ENCODE data around the gene ZBTB46.

Gene ZBTB46

DNA sequence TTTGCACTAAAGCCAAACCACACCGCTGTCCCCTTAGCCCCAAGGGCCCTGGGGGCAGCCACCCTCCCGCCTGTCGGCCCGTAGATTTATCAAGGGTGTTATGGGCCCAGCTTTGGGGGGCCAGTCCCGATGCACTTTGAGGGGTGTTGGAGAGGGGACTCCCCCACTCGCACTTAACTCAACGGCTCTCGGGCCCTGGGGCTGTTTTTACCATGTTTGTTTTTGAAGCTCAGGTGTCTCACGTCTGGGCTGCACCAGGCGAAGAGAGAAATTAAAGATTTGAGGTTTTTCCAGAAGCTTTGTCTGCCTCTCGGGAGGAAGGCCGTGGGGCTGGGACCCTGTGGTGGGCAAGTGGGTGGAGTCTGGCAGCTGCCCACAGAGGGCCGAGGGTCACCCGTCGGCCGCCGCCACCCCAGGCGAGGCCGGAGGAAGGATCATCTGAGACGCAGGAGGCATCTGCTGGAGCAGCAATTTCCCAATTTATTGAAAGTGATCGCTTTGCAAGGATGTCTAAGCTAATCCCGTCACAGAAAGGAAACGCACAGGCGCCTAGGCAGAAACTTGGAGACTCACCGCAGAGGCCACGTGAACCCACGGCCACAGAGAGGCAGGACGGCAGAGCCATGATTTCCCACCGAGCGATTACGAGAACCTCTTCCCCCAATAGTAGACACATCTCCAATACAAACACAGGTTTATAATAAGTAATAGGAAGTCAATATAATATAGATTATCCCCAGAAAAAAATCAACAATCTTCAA, 87.7 kb downstream of the ZBTB46 start:
- Histone ChIP-seq H4K20me1 (ENCODE audit: insufficient read depth, low read length, poor library complexity, severe bottlenecking) (peaks cover 24% of the 10 kb centered on the region), H3K79me2 (ENCODE audit: insufficient read depth, low read length) (peaks cover 24% of the 10 kb centered on the region), H3K4me3 (ENCODE audit: low read length, poor library complexity, severe bottlenecking) (no peak overlapping the region), H3K9ac (ENCODE audit: low read depth, low read length, poor library complexity, severe bottlenecking) (no peak overlapping the region), H3K9me2 (replicated peaks; ENCODE audit: low read depth, low read length) (no peaks in the 10 kb centered on the region), H3K36me3 (ENCODE audit: insufficient read depth, low read length) (peaks cover 13% of the 10 kb centered on the region; the same call in 1 of the 2 replicates), H3K4me1 (ENCODE audit: insufficient read depth, low read length, poor library complexity, severe bottlenecking) (peaks cover 12% of the 10 kb centered on the region), H3F3A (ENCODE audit: low read depth) (0 out of 2 replicates have a peak, but pooled peaks cover 7% of the 10 kb centered on the region), H3K9me3 (ENCODE audit: insufficient read depth, low read depth, low read length) (no peaks in the 10 kb centered on the region), H3K4me2 (ENCODE audit: low read depth, low read length, poor library complexity, severe bottlenecking) (no peak overlapping the region), H3K27me3 (ENCODE audit: insufficient read depth, low read length, poor library complexity, severe bottlenecking) (no peaks in the 10 kb centered on the region), H2AFZ (ENCODE audit: low read length) (no peak overlapping the region)
- TF ChIP-seq, protein P1, sequence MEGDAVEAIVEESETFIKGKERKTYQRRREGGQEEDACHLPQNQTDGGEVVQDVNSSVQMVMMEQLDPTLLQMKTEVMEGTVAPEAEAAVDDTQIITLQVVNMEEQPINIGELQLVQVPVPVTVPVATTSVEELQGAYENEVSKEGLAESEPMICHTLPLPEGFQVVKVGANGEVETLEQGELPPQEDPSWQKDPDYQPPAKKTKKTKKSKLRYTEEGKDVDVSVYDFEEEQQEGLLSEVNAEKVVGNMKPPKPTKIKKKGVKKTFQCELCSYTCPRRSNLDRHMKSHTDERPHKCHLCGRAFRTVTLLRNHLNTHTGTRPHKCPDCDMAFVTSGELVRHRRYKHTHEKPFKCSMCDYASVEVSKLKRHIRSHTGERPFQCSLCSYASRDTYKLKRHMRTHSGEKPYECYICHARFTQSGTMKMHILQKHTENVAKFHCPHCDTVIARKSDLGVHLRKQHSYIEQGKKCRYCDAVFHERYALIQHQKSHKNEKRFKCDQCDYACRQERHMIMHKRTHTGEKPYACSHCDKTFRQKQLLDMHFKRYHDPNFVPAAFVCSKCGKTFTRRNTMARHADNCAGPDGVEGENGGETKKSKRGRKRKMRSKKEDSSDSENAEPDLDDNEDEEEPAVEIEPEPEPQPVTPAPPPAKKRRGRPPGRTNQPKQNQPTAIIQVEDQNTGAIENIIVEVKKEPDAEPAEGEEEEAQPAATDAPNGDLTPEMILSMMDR (conservative IDR thresholded peaks at IDR 0.05; ENCODE audit: low read length): no peak
- TF ChIP-seq EZH2phosphoT487 (IDR thresholded peaks at IDR 0.05; ENCODE audit: borderline replicate concordance): no peak

GRCh38 chr20:63742381-63743024, 88.6 kb downstream of the ZBTB46 start:
- Histone ChIP-seq H3K36me3 (ENCODE audit: insufficient read depth, low read length) (peaks cover 13% of the 10 kb centered on the region; the same call in 1 of the 2 replicates), H3K79me2 (ENCODE audit: insufficient read depth, low read length) (peaks cover 31% of the 10 kb centered on the region), H3K27me3 (ENCODE audit: insufficient read depth, low read length, poor library complexity, severe bottlenecking) (no peaks in the 10 kb centered on the region), H3K4me3 (ENCODE audit: low read length, poor library complexity, severe bottlenecking) (no peak overlapping the region), H3F3A (ENCODE audit: low read depth) (0 out of 2 replicates have a peak, but pooled peaks cover 7% of the 10 kb centered on the region), H3K9me2 (replicated peaks; ENCODE audit: low read depth, low read length) (no peaks in the 10 kb centered on the region), H3K9ac (ENCODE audit: low read depth, low read length, poor library complexity, severe bottlenecking) (no peak overlapping the region), H3K4me2 (ENCODE audit: low read depth, low read length, poor library complexity, severe bottlenecking) (no peak overlapping the region), H3K9me3 (ENCODE audit: insufficient read depth, low read depth, low read length) (no peaks in the 10 kb centered on the region), H2AFZ (ENCODE audit: low read length) (no peak overlapping the region), H3K4me1 (ENCODE audit: insufficient read depth, low read length, poor library complexity, severe bottlenecking) (peaks cover 17% of the 10 kb centered on the region), H4K20me1 (ENCODE audit: insufficient read depth, low read length, poor library complexity, severe bottlenecking) (peaks cover 29% of the 10 kb centered on the region)
- no peak for TF ChIP-seq EZH2phosphoT487 (IDR thresholded peaks at IDR 0.05; ENCODE audit: borderline replicate concordance)
- TF ChIP-seq, protein P1 (conservative IDR thresholded peaks at IDR 0.05; ENCODE audit: low read length): no peak

- TF ChIP-seq EZH2phosphoT487 (IDR thresholded peaks at IDR 0.05; ENCODE audit: borderline replicate concordance): no peak
- TF ChIP-seq, protein P1 (conservative IDR thresholded peaks at IDR 0.05; ENCODE audit: low read length): no peak
- 0 out of 2 replicates have a peak, but pooled peaks cover 7% of the 10 kb centered on the region for H3F3A ChIP-seq (ENCODE audit: low read depth)
- H3K9ac ChIP-seq (ENCODE audit: low read depth, low read length, poor library complexity, severe bottlenecking): peak overlapping the region; percentile 92
- H3K9me2 ChIP-seq (replicated peaks; ENCODE audit: low read depth, low read length): no peaks in the 10 kb centered on the region
- H2AFZ ChIP-seq (ENCODE audit: low read length): no peak overlapping the region
- H3K79me2 ChIP-seq (ENCODE audit: insufficient read depth, low read length): peaks cover 36% of the 10 kb centered on the region
- H3K9me3 ChIP-seq (ENCODE audit: insufficient read depth, low read depth, low read length): no peaks in the 10 kb centered on the region
- peaks cover 13% of the 10 kb centered on the region; the same call in 1 of the 2 replicates for H3K36me3 ChIP-seq (ENCODE audit: insufficient read depth, low read length)
- peaks cover 23% of the 10 kb centered on the region for H3K4me1 ChIP-seq (ENCODE audit: insufficient read depth, low read length, poor library complexity, severe bottlenecking)
- peak overlapping the region; percentile 88 for H3K4me3 ChIP-seq (ENCODE audit: low read length, poor library complexity, severe bottlenecking)
- no peaks in the 10 kb centered on the region for H3K27me3 ChIP-seq (ENCODE audit: insufficient read depth, low read length, poor library complexity, severe bottlenecking)
- peaks cover 32% of the 10 kb centered on the region for H4K20me1 ChIP-seq (ENCODE audit: insufficient read depth, low read length, poor library complexity, severe bottlenecking)
- H3K4me2 ChIP-seq (ENCODE audit: low read depth, low read length, poor library complexity, severe bottlenecking): peak overlapping the region; percentile 73
Measured at GRCh38 chr20:63741676-63742380, 89.2 kb downstream of the ZBTB46 start.
